Chondrocyte (in vitro differentiated cells): Measurements from ENCODE around the gene TXNDC16. TPM values are rescaled to one million over a fixed set of nuclear protein-coding genes. Genes with fewer than 3 reads are reported as not detected.

Experiments
- DNase-seq: peaks from one replicate; pipeline ENCODE4 v3.0.0; 2021; ENCODE audit warnings: mixed read lengths, low spot score
- H3K27ac Mint-ChIP-seq: one replicate; pipeline ENCODE4 v1.8.0; 2021; ENCODE audit warnings: mild to moderate bottlenecking, moderate library complexity, mixed read lengths; ENCODE audit not compliant: unreplicated experiment
- H3K27me3 Mint-ChIP-seq: 2 replicates; pipeline ENCODE4 v1.8.0; 2021; ENCODE audit warnings: low read depth, mixed read lengths
- H3K36me3 Mint-ChIP-seq: 2 replicates; pipeline ENCODE4 v1.8.0; 2021; ENCODE audit warnings: low read depth, mixed read lengths
- H3K4me1 Mint-ChIP-seq: 2 replicates; pipeline ENCODE4 v1.8.0; 2021; ENCODE audit warnings: low read depth, mild to moderate bottlenecking, mixed read lengths
- H3K4me3 Mint-ChIP-seq: one replicate; pipeline ENCODE4 v1.8.0; 2021; ENCODE audit warnings: mild to moderate bottlenecking, moderate library complexity, mixed read lengths; ENCODE audit not compliant: unreplicated experiment
- H3K9me3 Mint-ChIP-seq: 2 replicates; pipeline ENCODE4 v1.8.0; 2021; ENCODE audit warnings: low read depth, mixed read lengths
- CTCF ChIP-seq: fragments of 200-600 bp; sonication (generic); IDR thresholded peaks from 2 replicates; pipeline ENCODE4 v1.5.0; 2021; ENCODE audit warnings: antibody characterized with exemption, mild to moderate bottlenecking, moderate library complexity
- total RNA-seq: library from RNA; stranded (reverse); gene quantifications from 3 replicates; pipeline ENCODE4 v1.2.1, GENCODE V29; 2021

Gene TXNDC16
- total RNA-seq, 1 donor from 2014 or later, result 6.4 TPM

GRCh38 chr14:52439476-52439875 is 112.8 kb downstream of the TXNDC16 start:
- H3K27ac Mint-ChIP-seq, result no peak overlapping the region

GRCh38 chr14:52434955-52435354 is 117.3 kb downstream of the TXNDC16 start:
- Mint-ChIP-seq H3K4me1 (no peaks in the 10 kb centered on the region), H3K36me3 (no peaks in the 10 kb centered on the region)

More at GRCh38 chr14:52439476-52439875, 112.8 kb downstream of the TXNDC16 start:
- H3K4me3 Mint-ChIP-seq, result no peak overlapping the region
- H3K9me3 Mint-ChIP-seq, result no peaks in the 10 kb centered on the region
- TF ChIP-seq CTCF, result no peak
- no peak for DNase-seq
- no peaks in the 10 kb centered on the region for H3K4me1 Mint-ChIP-seq
- H3K36me3 Mint-ChIP-seq, result no peaks in the 10 kb centered on the region
- H3K27me3 Mint-ChIP-seq, result no peaks in the 10 kb centered on the region

GRCh38 chr14:52430474-52430873 is 121.8 kb downstream of the TXNDC16 start:
- Mint-ChIP-seq H3K9me3 (no peaks in the 10 kb centered on the region), H3K27ac (no peak overlapping the region), H3K4me1 (no peaks in the 10 kb centered on the region), H3K36me3 (peaks cover 2% of the 10 kb centered on the region), H3K27me3 (no peaks in the 10 kb centered on the region), H3K4me3 (no peak overlapping the region)
- no peak for DNase-seq
- no peak for TF ChIP-seq CTCF

More at GRCh38 chr14:52434955-52435354, 117.3 kb downstream of the TXNDC16 start:
- H3K27me3 Mint-ChIP-seq, result no peaks in the 10 kb centered on the region
- H3K27ac Mint-ChIP-seq, result no peak overlapping the region
- no peaks in the 10 kb centered on the region for H3K9me3 Mint-ChIP-seq
- TF ChIP-seq CTCF, result no peak
- no peak for DNase-seq
- no peak overlapping the region for H3K4me3 Mint-ChIP-seq

- H3K9me3 Mint-ChIP-seq, result no peaks in the 10 kb centered on the region
- H3K27ac Mint-ChIP-seq, result no peak overlapping the region
- no peak for DNase-seq
- no peak for TF ChIP-seq CTCF
- no peaks in the 10 kb centered on the region for H3K4me1 Mint-ChIP-seq
- H3K4me3 Mint-ChIP-seq, result no peak overlapping the region
- no peaks in the 10 kb centered on the region for H3K27me3 Mint-ChIP-seq
- peaks cover 2% of the 10 kb centered on the region for H3K36me3 Mint-ChIP-seq
These were observed 122.9 kb downstream of the TXNDC16 start for GRCh38 chr14:52429451-52429850.

- Mint-ChIP-seq H3K36me3 (peaks cover 2% of the 10 kb centered on the region), H3K27ac (no peak overlapping the region), H3K9me3 (no peaks in the 10 kb centered on the region), H3K4me3 (no peak overlapping the region), H3K4me1 (peaks cover 12% of the 10 kb centered on the region), H3K27me3 (no peaks in the 10 kb centered on the region)
- no peak for TF ChIP-seq CTCF
- no peak for DNase-seq
These were observed 124.8 kb downstream of the TXNDC16 start for GRCh38 chr14:52427460-52427859.
